HG03066 (cell line): ENCODE data around the gene NFKB1.
"Not testable (repeated sequence)": the region's sequence is repeated elsewhere in the genome, so short reads cannot be mapped to it uniquely, and the experiment has no call there.

ENCODE experiments used
- ATAC-seq: cut with Tn5 transposase; IDR thresholded peaks from one replicate; pipeline ENCODE4 v1.9.1; 2021; ENCODE audit warnings: low read depth; ENCODE audit not compliant: unreplicated experiment

Gene NFKB1

DNA sequence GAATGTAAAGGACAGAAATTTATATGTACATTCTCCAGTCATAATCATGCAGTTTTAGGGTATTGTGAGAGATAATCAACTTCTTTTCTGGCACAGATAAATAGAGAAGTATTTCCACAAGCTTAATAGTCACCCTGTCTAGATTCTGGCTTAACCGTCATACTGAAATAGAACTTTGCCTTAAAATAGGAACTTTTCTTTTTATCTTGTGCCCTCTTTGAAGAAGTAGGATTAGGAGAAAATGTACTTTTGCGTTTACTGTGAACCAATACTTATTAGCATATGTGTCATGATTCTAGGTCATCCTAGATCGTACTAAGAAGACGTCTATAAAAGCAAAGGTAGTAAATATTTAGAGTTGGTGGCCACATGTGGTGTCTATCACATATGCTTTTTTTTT, 95.4 kb downstream of the NFKB1 start:
- ATAC-seq = no peak

DNA sequence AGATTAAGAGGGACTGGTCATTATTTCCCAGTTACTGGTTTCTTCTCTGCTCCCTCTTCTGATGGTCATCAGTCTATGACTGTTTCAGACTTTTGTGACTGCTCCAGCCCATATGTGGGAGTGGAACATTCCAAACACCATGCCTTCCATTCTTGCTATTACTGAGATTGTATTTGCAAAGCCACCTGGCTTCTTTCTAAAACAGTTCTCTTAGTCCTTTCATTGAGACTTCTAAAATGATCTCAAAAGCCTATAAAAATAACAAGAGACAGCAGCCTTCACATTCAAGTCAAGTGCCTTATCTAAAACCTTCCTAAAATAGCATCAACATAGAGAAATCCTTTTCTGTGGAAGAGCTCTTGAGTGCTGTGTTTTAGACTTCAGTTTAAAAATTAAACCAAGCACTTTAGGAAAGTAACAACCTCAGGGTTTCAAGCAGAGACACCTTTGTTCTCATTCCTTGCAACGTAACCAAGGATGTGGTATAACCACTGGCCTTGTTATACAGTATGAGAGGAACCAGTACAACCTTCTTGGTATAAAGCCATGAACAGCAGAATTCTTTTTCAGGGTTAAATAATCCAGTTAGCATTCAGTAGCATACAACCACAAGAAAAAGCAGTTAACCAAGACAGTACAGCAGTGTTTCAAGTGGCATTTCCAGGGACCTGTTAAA, 97.1 kb downstream of the NFKB1 start:
- peak; percentile 71 for ATAC-seq

DNA sequence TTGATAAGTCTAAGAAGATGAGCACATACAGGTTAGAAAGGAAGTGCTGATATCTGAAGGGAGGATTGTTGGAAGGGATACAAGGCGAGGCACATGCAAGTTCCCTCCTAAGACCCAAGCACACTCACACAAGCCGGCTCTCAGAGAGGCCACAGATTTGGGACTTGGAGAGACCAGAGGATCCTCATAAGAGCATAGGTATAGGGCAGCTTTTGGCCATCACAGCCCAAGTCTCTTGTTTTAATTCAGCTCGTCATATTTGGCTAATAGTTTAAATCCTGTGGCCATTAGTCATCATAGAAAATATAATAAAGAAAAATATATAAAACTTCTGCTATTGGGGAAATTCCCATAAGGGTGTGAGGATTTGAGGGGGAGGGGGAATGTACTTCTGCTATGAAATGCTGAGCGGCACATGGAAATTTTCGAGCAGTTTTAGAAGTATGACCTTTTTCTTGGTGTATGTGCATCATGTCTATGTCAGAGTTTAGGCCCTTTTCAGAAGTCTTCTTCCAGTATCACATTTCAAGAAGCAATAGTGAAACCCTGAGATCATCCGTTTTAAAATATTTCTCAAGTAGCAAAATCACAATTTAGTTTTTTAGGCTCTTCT, 97.7 kb downstream of the NFKB1 start:
- ATAC-seq = peak; percentile 39

DNA sequence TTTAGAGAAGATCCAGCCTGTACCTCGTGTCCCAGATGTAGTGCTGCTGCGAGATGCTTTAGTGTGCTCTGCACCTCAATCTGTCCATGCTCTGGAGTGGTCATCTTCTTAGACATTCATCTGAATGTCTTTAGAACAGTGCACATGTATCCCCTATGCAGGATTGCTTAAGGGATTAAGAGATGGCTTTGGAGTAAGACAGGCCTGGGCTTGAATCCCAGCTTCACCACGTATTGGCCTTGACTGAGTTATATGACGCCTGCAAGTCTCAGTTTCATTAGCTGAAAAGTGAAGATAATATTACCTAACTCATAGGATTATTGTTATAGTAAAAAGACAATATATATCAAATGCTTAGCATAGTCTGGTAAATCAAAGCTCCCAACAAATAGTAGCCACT, 98.3 kb downstream of the NFKB1 start:
- ATAC-seq = no peak

DNA sequence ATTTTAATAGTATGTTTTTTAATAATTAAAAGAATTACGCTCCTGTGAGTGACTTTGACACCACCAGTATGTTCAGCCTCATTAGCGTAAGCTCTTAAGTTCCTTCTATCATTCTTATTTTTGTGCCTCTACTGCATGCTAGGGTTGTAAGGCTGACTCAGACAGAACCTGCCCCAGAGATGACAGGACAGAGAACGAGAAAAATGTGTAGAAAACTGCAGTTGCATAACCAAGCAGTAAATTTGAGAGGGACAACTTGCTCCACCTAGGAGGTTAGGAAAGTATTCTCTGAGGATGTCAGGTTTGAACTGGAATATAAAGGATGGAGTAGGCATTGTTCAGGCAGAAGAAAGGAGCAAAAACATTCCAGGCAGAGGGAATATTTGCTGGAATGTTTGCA, 98.7 kb downstream of the NFKB1 start:
- no peak for ATAC-seq

DNA sequence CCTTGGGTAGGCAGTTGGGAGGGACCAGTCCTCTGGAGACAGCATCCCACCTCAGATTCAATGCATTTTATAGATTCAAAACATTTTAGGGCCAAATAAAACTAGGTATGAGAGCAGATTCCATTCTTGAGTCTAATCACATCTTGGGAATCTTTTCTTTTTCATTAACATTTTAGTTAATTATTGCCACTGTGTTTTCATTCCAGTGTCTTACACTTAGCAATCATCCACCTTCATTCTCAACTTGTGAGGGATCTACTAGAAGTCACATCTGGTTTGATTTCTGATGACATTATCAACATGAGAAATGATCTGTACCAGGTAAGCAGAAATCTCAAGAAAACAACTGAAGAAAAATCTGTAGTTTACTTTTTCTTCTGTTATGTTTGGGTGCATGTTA, 99.5 kb downstream of the NFKB1 start:
- no peak for ATAC-seq

DNA sequence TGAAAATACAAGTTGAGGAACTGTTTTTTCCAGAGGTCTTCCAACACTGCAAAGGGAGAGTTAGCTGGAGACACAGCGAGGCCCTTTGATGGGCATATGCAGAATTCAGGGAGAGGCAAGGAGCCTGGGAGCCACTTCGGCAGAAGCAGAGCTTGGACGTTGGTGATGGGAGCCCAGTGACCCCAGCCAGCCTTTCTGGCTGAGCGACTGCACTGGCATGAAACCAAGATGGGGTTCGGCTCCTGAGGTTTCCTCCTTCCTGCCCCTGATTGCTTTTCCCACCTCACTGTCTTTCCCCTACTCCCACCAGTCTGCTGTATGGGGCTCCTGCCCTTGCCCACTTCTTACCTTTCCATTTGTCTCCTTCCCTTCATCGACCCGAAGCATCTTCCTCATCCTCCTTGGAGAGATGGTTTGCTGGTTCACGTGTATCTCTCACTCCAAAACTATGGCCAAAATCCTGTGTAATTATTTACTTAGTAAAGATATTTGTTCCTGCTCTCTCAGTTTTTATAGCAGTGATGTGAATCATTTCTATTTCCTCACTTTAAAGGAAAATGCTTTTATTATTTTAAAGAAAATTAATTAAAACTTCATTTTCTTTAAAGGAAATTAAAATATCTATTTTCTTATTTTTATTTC, 100.5 kb downstream of the NFKB1 start:
- ATAC-seq = no peak

DNA sequence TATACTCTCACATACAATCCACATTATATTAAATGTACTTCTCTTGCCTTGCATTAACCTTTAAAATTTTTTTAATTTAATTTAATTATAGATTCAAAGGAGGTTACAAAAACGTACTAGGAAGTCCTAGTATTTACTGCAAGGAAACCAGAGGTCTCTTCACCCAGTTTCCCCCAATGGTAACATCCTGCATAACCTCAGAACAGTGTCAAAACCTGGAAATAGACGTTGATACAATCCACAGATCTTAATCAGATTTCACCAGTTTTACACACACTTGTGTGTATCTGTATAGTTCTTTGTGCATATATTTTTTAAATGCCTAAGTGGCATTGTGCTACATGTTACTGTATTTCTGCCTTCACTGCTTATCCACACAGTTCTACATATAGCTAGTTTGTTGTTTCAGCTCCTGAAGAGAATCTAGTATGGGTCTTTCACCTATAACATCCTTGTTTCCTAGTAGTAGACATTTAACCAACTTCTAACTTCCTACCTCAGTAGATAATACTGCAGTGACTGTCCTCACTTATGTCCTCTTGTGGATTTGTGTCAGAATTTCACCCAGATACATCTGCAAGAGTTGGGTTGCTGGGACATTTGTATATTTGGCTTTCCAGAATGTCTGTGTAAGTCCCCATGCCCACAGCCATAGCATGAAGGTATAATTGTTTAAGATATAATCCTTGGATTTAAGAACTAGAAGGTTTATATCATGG, 103.2 kb downstream of the NFKB1 start:
- ATAC-seq = no peak

DNA sequence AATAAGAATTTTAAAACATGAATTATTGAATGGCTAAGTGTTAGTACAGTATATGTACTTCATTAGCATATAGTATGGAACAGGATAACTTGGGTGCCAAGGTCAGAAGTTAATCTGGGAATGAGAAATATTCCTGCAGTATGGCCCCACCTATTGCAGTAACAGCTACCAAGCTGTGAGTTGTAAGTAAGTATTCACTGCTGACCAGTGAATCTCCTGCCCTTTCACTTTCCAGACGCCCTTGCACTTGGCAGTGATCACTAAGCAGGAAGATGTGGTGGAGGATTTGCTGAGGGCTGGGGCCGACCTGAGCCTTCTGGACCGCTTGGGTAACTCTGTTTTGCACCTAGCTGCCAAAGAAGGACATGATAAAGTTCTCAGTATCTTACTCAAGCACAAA, 105.1 kb downstream of the NFKB1 start:
- no peak for ATAC-seq

DNA sequence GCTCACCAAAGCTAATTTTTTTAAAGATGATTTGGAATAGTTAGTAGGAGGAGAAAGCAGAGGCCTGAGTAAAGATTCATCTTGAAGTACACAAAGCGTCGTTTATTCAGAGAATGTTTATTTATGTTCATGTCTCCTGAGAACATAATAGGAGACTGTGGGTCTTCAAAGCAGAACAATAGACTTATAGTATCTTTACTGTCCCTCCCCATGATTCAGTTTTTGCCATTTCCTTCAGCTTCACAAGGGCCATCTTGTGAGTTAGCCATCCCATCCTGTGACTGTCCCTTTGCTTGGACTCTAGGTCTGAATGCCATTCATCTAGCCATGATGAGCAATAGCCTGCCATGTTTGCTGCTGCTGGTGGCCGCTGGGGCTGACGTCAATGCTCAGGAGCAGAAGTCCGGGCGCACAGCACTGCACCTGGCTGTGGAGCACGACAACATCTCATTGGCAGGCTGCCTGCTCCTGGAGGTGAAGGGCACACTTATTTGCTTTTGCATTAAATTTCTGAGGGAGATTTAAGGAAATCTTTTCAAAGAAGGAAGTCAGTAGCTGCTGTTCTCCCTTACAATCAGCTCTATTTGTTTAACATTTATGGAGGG, 105.8 kb downstream of the NFKB1 start:
- ATAC-seq = no peak

DNA sequence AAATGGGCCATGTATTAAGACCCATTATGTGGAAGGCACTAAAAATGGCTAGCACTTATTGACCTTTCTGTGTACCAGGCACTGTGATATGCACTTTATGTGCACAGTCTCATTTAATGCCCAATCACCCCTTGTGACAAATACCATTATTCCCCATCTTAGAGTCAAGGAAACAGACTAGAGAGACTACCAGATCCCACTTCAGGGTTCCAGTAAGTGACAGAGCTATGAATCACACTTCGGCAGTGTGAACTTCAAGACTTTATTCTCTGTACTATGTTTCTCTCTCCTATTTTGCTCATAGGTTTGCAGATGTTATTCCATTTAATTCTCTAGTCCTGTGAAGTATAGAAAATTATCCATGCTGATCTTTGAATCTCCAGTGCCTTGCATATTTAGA, 107.0 kb downstream of the NFKB1 start:
- ATAC-seq = no peak

DNA sequence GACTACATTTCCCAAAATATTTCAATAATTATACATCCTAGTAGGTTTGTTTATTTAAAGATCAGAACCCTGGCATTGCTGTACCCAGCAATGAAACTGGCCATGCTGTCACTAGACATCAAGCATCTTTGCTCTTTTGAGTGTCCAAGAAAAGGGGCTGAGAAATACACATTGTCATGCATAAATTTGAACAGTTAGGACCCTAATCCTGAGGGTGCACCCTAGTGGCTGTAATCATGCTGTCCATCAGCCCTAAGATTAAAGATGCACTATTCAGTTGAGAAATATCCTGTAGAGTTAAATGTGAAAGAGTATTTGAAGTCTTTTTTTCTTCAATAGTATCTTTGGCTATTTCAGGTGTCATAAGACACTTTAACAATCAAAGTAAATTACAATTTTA, 108.8 kb downstream of the NFKB1 start:
- ATAC-seq = no peak

DNA sequence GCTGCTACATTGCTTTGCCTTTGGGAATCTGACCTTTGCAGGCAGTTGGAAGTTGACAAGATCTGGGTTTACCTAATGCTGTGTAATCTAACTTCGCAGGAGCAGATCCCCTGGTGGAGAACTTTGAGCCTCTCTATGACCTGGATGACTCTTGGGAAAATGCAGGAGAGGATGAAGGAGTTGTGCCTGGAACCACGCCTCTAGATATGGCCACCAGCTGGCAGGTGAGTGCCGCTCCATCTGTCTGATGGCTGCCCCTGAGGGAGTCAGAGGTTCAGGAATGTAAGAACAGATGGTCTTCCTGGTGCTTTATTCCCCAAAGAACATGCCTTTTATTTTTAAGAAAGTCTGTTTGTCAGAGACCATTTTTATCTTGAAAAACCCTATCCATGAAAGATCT, 109.3 kb downstream of the NFKB1 start:
- no peak for ATAC-seq

DNA sequence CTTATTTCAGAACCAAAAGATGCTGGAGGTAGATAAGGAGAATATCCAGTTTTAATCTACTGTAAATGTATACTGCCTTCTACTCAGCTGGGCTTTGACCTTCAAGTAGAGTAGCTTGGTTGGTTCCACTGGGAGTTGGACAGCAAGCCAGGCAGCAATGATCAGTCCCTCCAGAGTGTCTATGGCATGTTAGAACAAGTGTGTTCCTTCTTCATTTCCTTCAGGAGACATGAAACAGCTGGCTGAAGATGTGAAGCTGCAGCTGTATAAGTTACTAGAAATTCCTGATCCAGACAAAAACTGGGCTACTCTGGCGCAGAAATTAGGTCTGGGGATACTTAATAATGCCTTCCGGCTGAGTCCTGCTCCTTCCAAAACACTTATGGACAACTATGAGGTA, 111.1 kb downstream of the NFKB1 start:
- ATAC-seq = no peak

DNA sequence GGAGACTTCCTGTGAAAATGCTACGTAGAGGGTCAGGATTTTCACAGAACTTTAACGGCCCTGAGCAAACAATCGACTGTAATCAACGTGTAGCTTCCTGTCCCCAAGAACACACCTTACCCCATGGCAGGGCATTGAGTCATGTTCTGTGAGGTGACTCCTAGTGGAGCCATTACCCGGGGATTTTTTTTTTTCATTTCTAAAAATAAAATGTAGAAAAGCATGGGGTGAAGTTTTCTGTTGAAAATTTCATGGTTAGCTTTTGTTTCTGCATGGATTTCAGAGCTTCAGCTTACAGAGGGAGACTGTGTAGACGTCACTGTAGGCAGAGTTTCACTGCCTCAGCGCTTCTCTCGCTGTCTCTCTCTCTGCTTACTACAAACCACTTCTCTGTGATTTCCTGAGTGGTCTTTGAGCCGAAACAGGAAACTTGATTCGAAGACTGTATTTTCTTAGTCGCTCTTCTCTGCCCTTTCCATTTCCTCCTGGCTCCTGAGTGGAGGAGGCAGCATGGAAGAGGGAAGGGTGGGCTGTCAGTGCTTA, 111.7 kb downstream of the NFKB1 start:
- ATAC-seq = no peak

DNA sequence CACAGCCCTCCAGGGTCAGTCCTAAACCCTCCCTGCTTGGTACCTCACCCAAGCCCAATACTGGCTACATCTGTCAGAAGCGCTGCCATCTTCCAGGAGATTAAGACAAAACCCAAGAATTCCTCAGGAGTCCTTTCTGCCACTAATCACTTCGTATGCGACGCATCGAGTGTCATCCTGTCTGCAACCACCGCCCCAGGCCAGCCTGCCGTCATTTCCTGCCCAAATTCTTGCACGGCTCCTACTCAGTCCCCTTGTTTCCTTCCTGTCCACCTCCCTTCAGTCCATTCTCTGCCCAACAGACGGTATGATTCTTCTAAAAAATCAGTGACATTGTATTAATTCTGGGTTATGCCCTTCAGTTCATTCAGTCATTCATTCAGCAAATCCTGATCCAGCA, 113.6 kb downstream of the NFKB1 start:
- ATAC-seq = no peak

DNA sequence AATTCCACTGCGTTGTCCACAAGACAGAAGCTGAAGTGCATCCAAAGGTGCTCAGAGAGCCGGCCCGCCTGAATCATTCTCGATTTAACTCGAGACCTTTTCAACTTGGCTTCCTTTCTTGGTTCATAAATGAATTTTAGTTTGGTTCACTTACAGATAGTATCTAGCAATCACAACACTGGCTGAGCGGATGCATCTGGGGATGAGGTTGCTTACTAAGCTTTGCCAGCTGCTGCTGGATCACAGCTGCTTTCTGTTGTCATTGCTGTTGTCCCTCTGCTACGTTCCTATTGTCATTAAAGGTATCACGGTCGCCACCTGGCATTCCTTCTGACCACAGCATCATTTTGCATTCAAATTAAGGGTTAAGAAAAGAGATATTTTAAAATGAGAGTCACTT, 115.5 kb downstream of the NFKB1 start:
- ATAC-seq = no peak

DNA sequence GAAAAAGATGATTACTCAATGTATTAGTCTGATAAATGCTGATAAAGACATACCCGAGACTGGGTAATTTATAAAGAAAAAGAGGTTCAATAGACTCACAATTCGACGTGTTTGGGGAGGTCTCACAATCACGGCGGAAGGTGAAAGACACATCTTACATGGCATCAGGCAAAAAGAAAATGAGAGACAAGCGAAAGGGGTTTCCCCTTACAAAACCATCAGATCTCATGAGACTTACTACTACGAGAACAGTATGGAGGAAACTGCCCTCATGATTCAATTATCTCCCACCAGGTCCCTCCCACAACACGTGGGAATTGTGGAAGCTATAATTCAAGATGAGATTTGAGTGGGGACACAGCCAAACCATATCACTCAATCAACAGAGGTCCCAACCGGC, 117.9 kb downstream of the NFKB1 start:
- not testable (repeated sequence) for ATAC-seq

DNA sequence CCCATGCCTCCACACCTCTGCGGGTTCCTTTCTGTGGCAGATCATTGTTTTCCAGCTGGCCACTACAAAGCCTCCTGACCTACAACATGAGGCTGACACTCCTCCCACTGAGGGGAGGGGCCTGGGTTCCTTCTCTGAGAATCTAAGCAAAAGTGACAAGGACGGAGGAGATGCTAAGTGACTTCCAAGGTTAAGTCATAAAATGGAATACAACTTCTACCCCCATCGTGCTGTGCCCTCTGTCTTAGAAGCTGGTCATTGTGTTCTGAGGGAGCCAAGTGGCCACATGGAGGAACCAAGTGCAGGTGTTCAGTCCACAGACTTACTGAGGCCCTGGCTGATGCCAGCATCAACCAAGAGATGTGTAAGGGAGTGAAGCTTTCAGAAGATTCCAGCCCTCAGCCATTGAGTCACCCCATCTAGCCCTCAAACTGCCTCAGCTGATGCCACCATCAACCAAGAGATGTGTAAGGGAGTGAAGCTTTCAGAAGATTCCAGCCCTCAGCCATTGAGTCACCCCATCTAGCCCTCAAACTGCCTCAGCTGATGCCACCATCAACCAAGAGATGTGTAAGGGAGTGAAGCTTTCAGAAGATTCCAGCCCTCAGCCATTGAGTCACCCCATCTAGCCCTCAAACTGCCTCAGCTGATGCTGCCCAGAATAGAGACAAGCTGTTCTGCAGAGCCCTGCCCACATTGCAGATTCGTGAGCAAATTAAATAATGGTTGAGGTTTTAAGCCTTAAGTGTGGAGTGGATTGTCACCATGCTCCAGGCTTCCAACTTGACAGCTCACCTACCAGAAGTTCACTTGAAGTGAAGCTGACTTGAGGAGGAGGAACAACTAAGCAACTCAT, 118.8 kb downstream of the NFKB1 start:
- ATAC-seq = peak; percentile 10
